ENCODE data around the gene RBPJL.

The RBPJL gene

GRCh38 chr20:45363611-45364492 lies 57.2 kb downstream of the RBPJL start:
- no peak for DNase-seq

DNA sequence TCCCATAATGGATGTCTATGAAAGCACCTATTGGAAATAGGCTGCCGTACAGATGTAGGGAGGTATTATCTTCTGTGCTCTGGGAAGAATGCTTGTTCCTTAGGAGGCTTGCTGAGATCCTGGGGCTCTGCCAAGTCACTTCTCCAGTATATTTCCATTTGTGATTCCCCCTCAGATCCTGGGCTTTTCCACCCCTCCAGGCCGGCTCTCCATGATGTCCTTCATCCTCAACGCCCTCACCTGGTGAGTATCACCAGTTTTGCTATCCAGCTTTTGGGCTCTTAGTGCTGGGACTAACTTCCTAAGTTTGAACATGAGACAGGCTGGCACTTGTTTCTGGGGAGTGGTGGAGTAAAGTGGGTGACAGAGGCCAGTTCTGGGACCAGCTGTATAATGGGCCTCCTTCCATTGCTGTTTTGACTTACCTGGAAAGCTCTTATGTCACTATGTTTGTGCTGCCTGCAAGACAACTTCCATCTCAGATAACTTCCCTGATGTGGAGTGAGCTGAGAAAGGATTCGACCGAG lies 58.9 kb downstream of the RBPJL start:
- DNase-seq: no peak

GRCh38 chr20:45366192-45366591 lies 59.6 kb downstream of the RBPJL start:
- DNase-seq: no peak

DNA sequence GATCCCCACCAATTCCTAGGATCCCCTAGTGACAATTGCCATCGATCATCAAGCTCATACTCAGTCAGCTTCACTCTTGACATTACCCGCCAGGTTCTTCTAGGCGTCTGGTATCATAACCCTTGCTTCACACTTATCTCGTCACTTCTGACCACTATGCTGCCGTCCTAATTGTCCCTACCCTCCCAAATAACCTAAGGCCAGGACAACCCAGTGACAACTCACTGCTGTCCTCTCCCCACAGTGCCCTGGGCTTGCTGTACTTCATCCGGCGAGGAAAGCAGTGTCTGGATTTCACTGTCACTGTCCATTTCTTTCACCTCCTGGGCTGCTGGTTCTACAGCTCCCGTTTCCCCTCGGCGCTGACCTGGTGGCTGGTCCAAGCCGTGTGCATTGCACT lies 60.0 kb downstream of the RBPJL start:
- no peak for DNase-seq

DNA sequence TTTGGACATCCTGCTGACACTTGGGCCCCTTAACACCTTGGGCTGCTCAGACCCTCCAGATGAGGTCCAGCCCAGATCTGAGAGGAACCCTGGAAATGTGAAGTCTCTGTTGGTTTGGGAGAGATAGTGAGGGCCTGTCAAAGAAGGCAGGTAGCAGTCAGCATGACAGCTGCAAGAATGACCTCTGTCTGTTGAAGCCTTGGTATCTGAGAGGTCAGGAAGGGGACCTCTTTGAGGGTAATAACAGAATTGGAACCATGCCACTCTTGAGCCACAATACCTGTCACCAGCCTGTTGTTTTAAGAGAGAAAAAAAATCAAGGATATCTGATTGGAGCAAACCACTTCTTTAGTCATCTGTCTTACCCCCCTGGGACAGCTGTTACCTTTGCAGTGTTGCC lies 60.5 kb downstream of the RBPJL start:
- no peak for DNase-seq
